K562 (cell line): Measurements from ENCODE around the gene SAT2. TPM values are rescaled to one million over a fixed set of nuclear protein-coding genes. Genes with fewer than 3 reads are reported as not detected.

Experiments used
- ATF1 ChIP-seq, 2 experiments: fragments of 450-650 bp in 1 of 2; IDR thresholded peaks; 2 replicates each; pipeline ENCODE4 v1.6.1; 2016; ENCODE audit warnings: missing compliant biosample characterization in 1 of 2, missing genetic modification characterization in 1 of 2
- CBFB ChIP-seq: sonication (generic); formaldehyde crosslinking; IDR thresholded peaks from 2 replicates; pipeline ENCODE4 v1.4.0; 2020; ENCODE audit warnings: mild to moderate bottlenecking, missing genetic modification reagents
- CBX3 ChIP-seq, 2 experiments: IDR thresholded peaks; 1 replicate in 1 of 2; 2 replicates in 1 of 2; pipeline ENCODE4 v1.6.1; 2012; ENCODE audit warnings: inconsistent platforms in 2 of 2, low read length in 2 of 2, borderline replicate concordance in 1 of 2, control low read depth in 1 of 2
- CREB1 ChIP-seq, 2 experiments: sonication (generic) in 1 of 2; formaldehyde crosslinking in 1 of 2; IDR thresholded peaks; 2 replicates each; pipeline versions ENCODE4 v1.6.1 to v1.8.0; 2012 to 2022; ENCODE audit warnings: inconsistent platforms in 1 of 2, mild to moderate bottlenecking in 1 of 2, missing genetic modification reagents in 1 of 2, moderate library complexity in 1 of 2
- DEAF1 ChIP-seq: fragments of 450-650 bp; formaldehyde crosslinking; IDR thresholded peaks from 2 replicates; pipeline ENCODE4 v1.4.0; 2020; ENCODE audit warnings: mild to moderate bottlenecking, moderate library complexity
- DPF2 ChIP-seq: fragments of 450-650 bp; IDR thresholded peaks from 2 replicates; pipeline ENCODE4 v1.6.1; 2016
- ERF ChIP-seq: fragments of 450-650 bp; formaldehyde crosslinking; IDR thresholded peaks from 2 replicates; pipeline ENCODE4 v1.4.0; 2020; ENCODE audit warnings: mild to moderate bottlenecking, mixed read lengths
- FOS ChIP-seq: IDR thresholded peaks from 3 replicates; pipeline ENCODE4 v1.6.1; 2011; ENCODE audit not compliant: insufficient read length; ENCODE audit errors: extremely low read depth
- GABPB1 ChIP-seq: sonication (generic); formaldehyde crosslinking; IDR thresholded peaks from 2 replicates; pipeline ENCODE4 v1.8.0; 2022; ENCODE audit warnings: mild to moderate bottlenecking, missing genetic modification reagents
- HOXB6 ChIP-seq: fragments of 250-450 bp; sonication (Bioruptor Pico); IDR thresholded peaks from 2 replicates; pipeline ENCODE4 v1.5.1; 2022; ENCODE audit warnings: mild to moderate bottlenecking, borderline replicate concordance
- MEF2D ChIP-seq: conservative IDR thresholded peaks from 2 replicates; pipeline ENCODE4 v1.6.1; 2016; ENCODE audit warnings: low read depth, missing genetic modification characterization, missing compliant biosample characterization
- MYC ChIP-seq, 2 experiments: fragments of 250-450 bp in 1 of 2; sonication (Bioruptor Pico) in 1 of 2; IDR thresholded peaks; 2 replicates each; pipeline versions ENCODE4 v1.5.1 to v1.6.1; 2012 to 2021; ENCODE audit warnings: low read depth in 2 of 2, borderline replicate concordance in 1 of 2, improper control_type of control experiment in 1 of 2, low read length in 1 of 2, mild to moderate bottlenecking in 1 of 2, moderate library complexity in 1 of 2
- NCOR1 ChIP-seq: fragments of 450-650 bp; IDR thresholded peaks from 2 replicates; pipeline ENCODE4 v1.6.1; 2016; ENCODE audit warnings: mild to moderate bottlenecking, moderate library complexity
- NR1H2 ChIP-seq: sonication (generic); formaldehyde crosslinking; IDR thresholded peaks from 2 replicates; pipeline ENCODE4 v1.4.0; 2020; ENCODE audit warnings: mild to moderate bottlenecking, missing genetic modification reagents
- PHB ChIP-seq: fragments of 250-450 bp; sonication (Bioruptor Pico); IDR thresholded peaks from 2 replicates; pipeline ENCODE4 v1.5.0; 2021
- PTBP1 ChIP-seq: fragments of 200-400 bp; formaldehyde crosslinking; IDR thresholded peaks from 2 replicates; pipeline ENCODE4 v1.6.1; 2017; ENCODE audit warnings: low read depth, low read length
- RB1 ChIP-seq: fragments of 450-650 bp; IDR thresholded peaks from 2 replicates; pipeline ENCODE4 v1.6.1; 2017; ENCODE audit warnings: low read depth, mild to moderate bottlenecking
- SMAD1 ChIP-seq: fragments of 150-350 bp; IDR thresholded peaks from 2 replicates; pipeline ENCODE4 v1.6.1; 2014; ENCODE audit warnings: low read length, low read depth; ENCODE audit not compliant: partially characterized antibody
- SMARCA4 ChIP-seq: fragments of 450-650 bp; IDR thresholded peaks from 2 replicates; pipeline ENCODE4 v1.6.1; 2016
- ZBTB11 ChIP-seq, 3 experiments: fragments of 200-800 bp in 1 of 3; fragments of 250-450 bp in 1 of 3; fragments of 450-650 bp in 1 of 3; sonication (Bioruptor Pico) in 1 of 3; sonication (Bioruptor generic) in 1 of 3; formaldehyde crosslinking in 1 of 3; IDR thresholded peaks; 2 replicates each; pipeline versions ENCODE4 v1.6.1 to v1.8.0; 2016 to 2022; ENCODE audit warnings: mild to moderate bottlenecking in 2 of 3, missing genetic modification characterization in 2 of 3, missing compliant biosample characterization in 1 of 3, moderate library complexity in 1 of 3
- ZNF830 ChIP-seq: fragments of 250-450 bp; sonication (Bioruptor Pico); IDR thresholded peaks from 2 replicates; pipeline ENCODE4 v1.5.0; 2021; ENCODE audit warnings: mild to moderate bottlenecking
- polyA plus RNA-seq, 8 experiments: library from polyadenylated mRNA; depleted of rRNA in 4 of 8; stranded (reverse) in 5 of 8; unstranded in 3 of 8; fragments of >200 nt; fragmentation: Nextera tagmentation in 2 of 8; fragmentation: Illumina TruSeq in 1 of 8; extraction: Ambion mirVana in 2 of 8; extraction: Trizol in 1 of 8; gene quantifications; 2 replicates each; pipeline versions ENCODE4 v1.2.1 to v1.2.3, GENCODE V29; 2011 to 2014; ENCODE audit warnings: inconsistent platforms in 1 of 8, missing spikeins in 1 of 8
- total RNA-seq, 7 experiments: library from RNA; depleted of rRNA in 6 of 7; stranded (reverse); fragments of >200 nt in 6 of 7; fragmentation: Illumina TruSeq in 2 of 7; extraction: Trizol in 2 of 7; gene quantifications; 2 replicates each; pipeline versions ENCODE4 v1.2.1 to v1.2.3, GENCODE V29; 2011 to 2021; ENCODE audit warnings: low replicate concordance in 1 of 7

The SAT2 gene
- total and polyA plus RNA-seq, 9 of the 15 experiments (the other 6 are each of a cell fraction or from before 2014, with no cell fraction given), result 2.0 to 8.0 (median 5.3) TPM

GRCh38 chr17:7579001-7579833, 48.4 kb downstream of the SAT2 start, which contains the start of gene CD68 (continued):
- no peak for TF ChIP-seq ZBTB11 (CRISPR knock-in tag; IDR thresholded peaks at IDR 0.05)
- no peak for TF ChIP-seq SMARCA4
- no peak for TF ChIP-seq MEF2D (tag)
- no peak for TF ChIP-seq PHB
- no peak for TF ChIP-seq DEAF1 (CRISPR knock-in tag)
- no peak for TF ChIP-seq HOXB6 (CRISPR knock-in tag)
- peak; percentile 12; the same call in 1 of the 2 replicates for TF ChIP-seq GABPB1 (CRISPR knock-in tag)
- no peak for TF ChIP-seq MYC (IDR thresholded peaks at IDR 0.05; ENCODE audit: low read depth, low read length)
- 0 out of 2 replicates have a peak, but pooled peaks have one; percentile 21 for TF ChIP-seq MYC (CRISPR knock-in tag; IDR thresholded peaks at IDR 0.05; ENCODE audit: borderline replicate concordance, low read depth)
- TF ChIP-seq CREB1 (IDR thresholded peaks at IDR 0.05), result peak; percentile 21; the same call in 1 of the 2 replicates
- TF ChIP-seq CREB1 (CRISPR knock-in tag; IDR thresholded peaks at IDR 0.05), result no peak
- TF ChIP-seq NR1H2, result no peak
- TF ChIP-seq CBX3 (IDR thresholded peaks at IDR 0.05; ENCODE audit: borderline replicate concordance in 1 of 2, low read length in 2 of 2), result peak in 1 of 2 experiments; percentile 11; a peak in 1 of 3 replicates
- no peak for TF ChIP-seq ZNF830 (CRISPR knock-in tag)
- TF ChIP-seq NCOR1, result peak; percentile 55
- TF ChIP-seq CBFB (CRISPR knock-in tag), result no peak
- TF ChIP-seq ATF1 (CRISPR knock-in tag; IDR thresholded peaks at IDR 0.05), result no peak
- TF ChIP-seq ATF1 (tag; IDR thresholded peaks at IDR 0.05), result no peak
- TF ChIP-seq DPF2, result peak; percentile 54; the same call in 1 of the 2 replicates
- TF ChIP-seq PTBP1, result no peak
- TF ChIP-seq ERF (CRISPR knock-in tag), result peak; percentile 81; the same call in 1 of the 2 replicates
- no peak for TF ChIP-seq FOS
- TF ChIP-seq RB1, result 0 out of 2 replicates have a peak, but pooled peaks have one; percentile 24
- TF ChIP-seq SMAD1, result peak; percentile 57
